ENCODE results near the gene MOBP. TPM values are rescaled to one million over a fixed set of nuclear protein-coding genes. Genes with fewer than 3 reads are reported as not detected.

The MOBP gene
- total and polyA plus RNA-seq, 2 experiments from 2014 or later = not detected

DNA sequence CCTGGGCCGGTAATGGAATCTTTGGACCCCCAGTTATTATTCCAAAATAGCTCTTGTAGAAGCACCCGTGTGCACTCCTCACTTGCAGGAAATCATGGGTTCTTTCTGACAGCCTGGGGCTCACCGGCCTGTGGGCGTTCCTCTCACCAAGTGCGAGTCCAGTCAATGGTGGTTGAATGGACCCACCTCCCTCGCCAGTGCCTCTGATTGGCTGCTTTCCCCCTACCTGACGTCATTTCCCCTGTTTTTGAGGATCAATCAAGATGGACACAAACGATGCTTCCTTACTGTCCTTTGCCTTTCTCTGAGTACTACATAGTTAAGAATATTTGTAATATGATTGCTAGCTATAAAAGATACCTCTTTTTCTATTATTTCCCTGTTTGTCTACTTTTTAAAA lies 18.1 kb downstream of the MOBP start (continued):
- TF ChIP-seq, protein P1, sequence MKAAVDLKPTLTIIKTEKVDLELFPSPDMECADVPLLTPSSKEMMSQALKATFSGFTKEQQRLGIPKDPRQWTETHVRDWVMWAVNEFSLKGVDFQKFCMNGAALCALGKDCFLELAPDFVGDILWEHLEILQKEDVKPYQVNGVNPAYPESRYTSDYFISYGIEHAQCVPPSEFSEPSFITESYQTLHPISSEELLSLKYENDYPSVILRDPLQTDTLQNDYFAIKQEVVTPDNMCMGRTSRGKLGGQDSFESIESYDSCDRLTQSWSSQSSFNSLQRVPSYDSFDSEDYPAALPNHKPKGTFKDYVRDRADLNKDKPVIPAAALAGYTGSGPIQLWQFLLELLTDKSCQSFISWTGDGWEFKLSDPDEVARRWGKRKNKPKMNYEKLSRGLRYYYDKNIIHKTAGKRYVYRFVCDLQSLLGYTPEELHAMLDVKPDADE (IDR thresholded peaks at IDR 0.05) = no peak
- TF ChIP-seq POLR2AphosphoS5 (IDR thresholded peaks at IDR 0.05; ENCODE audit: low read depth) = no peak
- TF ChIP-seq CREB1 (CRISPR knock-in tag; IDR thresholded peaks at IDR 0.05; ENCODE audit: low read depth) = no peak

GRCh38 chr3:39491014-39491413 lies 23.5 kb downstream of the MOBP start:
- H3K27me3 Mint-ChIP-seq (ENCODE audit: insufficient read depth, low read depth, poor library complexity) = peaks cover 6% of the 10 kb centered on the region
- no peak for TF ChIP-seq EZH2phosphoT487 (IDR thresholded peaks at IDR 0.05; ENCODE audit: unreplicated experiment)
- TF ChIP-seq REST (IDR thresholded peaks at IDR 0.05; ENCODE audit: unreplicated experiment) = no peak
- no peak for TF ChIP-seq JUNB (IDR thresholded peaks at IDR 0.05; ENCODE audit: unreplicated experiment)
- TF ChIP-seq POLR2AphosphoS5 (IDR thresholded peaks at IDR 0.05; ENCODE audit: low read depth) = no peak
- no peak for TF ChIP-seq ZNF331 (CRISPR knock-in tag; IDR thresholded peaks at IDR 0.05; ENCODE audit: low read depth)
- H3K9me3 Mint-ChIP-seq = no peaks in the 10 kb centered on the region; the same call in 2 of the 3 replicates
- DNase-seq (ENCODE audit: low spot score) (no peak), ATAC-seq (no peak)
- H3K27ac Mint-ChIP-seq = no peak overlapping the region
- Histone ChIP-seq H2AFZ (no peak overlapping the region), H3K4me2 (no peak overlapping the region), H3K9me2 (ENCODE audit: insufficient read depth) (0 out of 2 replicates have a peak, but pooled peaks cover under 1% of the 10 kb centered on the region), H3K4me3 (no peak overlapping the region), H3K27me3 (ENCODE audit: insufficient read depth) (no peaks in the 10 kb centered on the region), H3K27ac (ENCODE audit: low read depth) (no peak overlapping the region), H3K4me1 (ENCODE audit: insufficient read depth) (no peaks in the 10 kb centered on the region), H3K79me2 (replicated peaks; ENCODE audit: insufficient read depth) (no peaks in the 10 kb centered on the region), H3F3A (replicated peaks; ENCODE audit: low read depth) (no peaks in the 10 kb centered on the region), H4K20me1 (replicated peaks; ENCODE audit: insufficient read depth) (no peaks in the 10 kb centered on the region; the same call in 1 of the 2 replicates), H3K36me3 (ENCODE audit: insufficient read depth) (no peaks in the 10 kb centered on the region)
- no peaks in the 10 kb centered on the region for H3K4me1 Mint-ChIP-seq
- H3K36me3 Mint-ChIP-seq (ENCODE audit: low read depth) = no peaks in the 10 kb centered on the region
- H3K4me3 Mint-ChIP-seq = no peak overlapping the region

GRCh38 chr3:39491733-39492350 lies 24.4 kb downstream of the MOBP start:
- Histone ChIP-seq H3K27ac (ENCODE audit: low read depth) (no peak overlapping the region), H3K27me3 (ENCODE audit: insufficient read depth) (no peaks in the 10 kb centered on the region), H3K36me3 (ENCODE audit: insufficient read depth) (no peaks in the 10 kb centered on the region), H2AFZ (0 out of 2 replicates have a peak overlapping the region, but pooled peaks have one; percentile 23), H3K4me2 (no peak overlapping the region), H3K9me2 (ENCODE audit: insufficient read depth) (no peaks in the 10 kb centered on the region), H3K4me1 (ENCODE audit: insufficient read depth) (no peaks in the 10 kb centered on the region), H3K4me3 (no peak overlapping the region), H3K79me2 (replicated peaks; ENCODE audit: insufficient read depth) (no peaks in the 10 kb centered on the region), H4K20me1 (replicated peaks; ENCODE audit: insufficient read depth) (no peaks in the 10 kb centered on the region; the same call in 1 of the 2 replicates), H3F3A (replicated peaks; ENCODE audit: low read depth) (no peaks in the 10 kb centered on the region)
- no peaks in the 10 kb centered on the region for H3K36me3 Mint-ChIP-seq (ENCODE audit: low read depth)
- DNase-seq (ENCODE audit: low spot score) (no peak), ATAC-seq (no peak)
- TF ChIP-seq ZNF331 (CRISPR knock-in tag; IDR thresholded peaks at IDR 0.05; ENCODE audit: low read depth) = no peak
- TF ChIP-seq, protein P1 (IDR thresholded peaks at IDR 0.05) = no peak
- TF ChIP-seq POLR2AphosphoS5 (IDR thresholded peaks at IDR 0.05; ENCODE audit: low read depth) = no peak
- no peak for TF ChIP-seq CREB1 (CRISPR knock-in tag; IDR thresholded peaks at IDR 0.05; ENCODE audit: low read depth)
- TF ChIP-seq STAT1 (IDR thresholded peaks at IDR 0.05; ENCODE audit: unreplicated experiment) = no peak
- no peak for TF ChIP-seq EZH2phosphoT487 (IDR thresholded peaks at IDR 0.05; ENCODE audit: unreplicated experiment)
- no peak for TF ChIP-seq NANOG (IDR thresholded peaks at IDR 0.05; ENCODE audit: borderline replicate concordance)
- TF ChIP-seq ZNF114 (CRISPR knock-in tag; IDR thresholded peaks at IDR 0.05) = no peak
- no peak overlapping the region for H3K27ac Mint-ChIP-seq
- H3K4me3 Mint-ChIP-seq = no peak overlapping the region
- no peaks in the 10 kb centered on the region for H3K9me3 Mint-ChIP-seq
- H3K4me1 Mint-ChIP-seq = no peaks in the 10 kb centered on the region
- H3K27me3 Mint-ChIP-seq (ENCODE audit: insufficient read depth, low read depth, poor library complexity) = peaks cover 10% of the 10 kb centered on the region
